ENCODE data around the gene EFNA2.

EFNA2 gene

GRCh38 chr19:1272423-1273262 is 13.0 kb upstream of the EFNA2 start:
- no peak for DNase-seq

GRCh38 chr19:1273263-1274041 is 12.2 kb upstream of the EFNA2 start:
- DNase-seq, result no peak

GRCh38 chr19:1274081-1274851 is 11.4 kb upstream of the EFNA2 start:
- DNase-seq, result no peak

- no peak for DNase-seq
These were observed 10.8 kb upstream of the EFNA2 start for GRCh38 chr19:1274852-1275259.

- DNase-seq, result peak; percentile 98
These were observed 10.3 kb upstream of the EFNA2 start, which contains the start of gene FAM174C for GRCh38 chr19:1275260-1275975. FAM174C (plus strand) TSS chr19:1275530; CDS start chr19:1275550, 20 bp downstream.

- DNase-seq, result no peak
These were observed 9.6 kb upstream of the EFNA2 start for GRCh38 chr19:1275976-1276627.

GRCh38 chr19:1276628-1277022 is 9.0 kb upstream of the EFNA2 start:
- DNase-seq, result no peak

- no peak for DNase-seq
These were observed 8.6 kb upstream of the EFNA2 start for GRCh38 chr19:1277061-1277460.

GRCh38 chr19:1278074-1278473 is 7.6 kb upstream of the EFNA2 start:
- DNase-seq, result no peak

- DNase-seq, result no peak
These were observed 6.7 kb upstream of the EFNA2 start for GRCh38 chr19:1278713-1279660.

GRCh38 chr19:1279782-1280341 is 5.8 kb upstream of the EFNA2 start:
- DNase-seq, result peak; percentile 93

- DNase-seq, result no peak
These were observed 4.8 kb upstream of the EFNA2 start for GRCh38 chr19:1280636-1281568.

- no peak for DNase-seq
These were observed 3.9 kb upstream of the EFNA2 start for GRCh38 chr19:1281569-1282287.

- DNase-seq, result no peak
These were observed 3.0 kb upstream of the EFNA2 start for GRCh38 chr19:1282588-1283206.

GRCh38 chr19:1283207-1283916 is 2.3 kb upstream of the EFNA2 start:
- DNase-seq, result no peak

- DNase-seq, result no peak
These were observed 1.8 kb upstream of the EFNA2 start for GRCh38 chr19:1283917-1284292.

- DNase-seq, result no peak
These were observed 1.2 kb upstream of the EFNA2 start for GRCh38 chr19:1284293-1284978.
